ENCODE measurements around the gene OSBP2.

GRCh38 chr22:30905696-30906341, 211.1 kb downstream of the OSBP2 start:
- TF ChIP-seq CTCF (IDR thresholded peaks at IDR 0.05; ENCODE audit: low read depth, low read length) (no peak), EZH2phosphoT487 (IDR thresholded peaks at IDR 0.05; ENCODE audit: low read depth) (no peak)

Measured in OCI-LY3 (cell line).